22Rv1 (cell line): ENCODE data around the gene ELMOD3.

Source experiments
- ZFX ChIP-seq: fragments of 450-650 bp; IDR thresholded peaks from 2 replicates; pipeline ENCODE4 v1.6.1; 2017; ENCODE audit warnings: antibody characterized with exemption, borderline replicate concordance
- TF ChIP-seq, protein P1 (sequence below): fragments of 450-650 bp; IDR thresholded peaks from 2 replicates; pipeline ENCODE4 v1.5.1; 2017; ENCODE audit warnings: mild to moderate bottlenecking

DNA sequence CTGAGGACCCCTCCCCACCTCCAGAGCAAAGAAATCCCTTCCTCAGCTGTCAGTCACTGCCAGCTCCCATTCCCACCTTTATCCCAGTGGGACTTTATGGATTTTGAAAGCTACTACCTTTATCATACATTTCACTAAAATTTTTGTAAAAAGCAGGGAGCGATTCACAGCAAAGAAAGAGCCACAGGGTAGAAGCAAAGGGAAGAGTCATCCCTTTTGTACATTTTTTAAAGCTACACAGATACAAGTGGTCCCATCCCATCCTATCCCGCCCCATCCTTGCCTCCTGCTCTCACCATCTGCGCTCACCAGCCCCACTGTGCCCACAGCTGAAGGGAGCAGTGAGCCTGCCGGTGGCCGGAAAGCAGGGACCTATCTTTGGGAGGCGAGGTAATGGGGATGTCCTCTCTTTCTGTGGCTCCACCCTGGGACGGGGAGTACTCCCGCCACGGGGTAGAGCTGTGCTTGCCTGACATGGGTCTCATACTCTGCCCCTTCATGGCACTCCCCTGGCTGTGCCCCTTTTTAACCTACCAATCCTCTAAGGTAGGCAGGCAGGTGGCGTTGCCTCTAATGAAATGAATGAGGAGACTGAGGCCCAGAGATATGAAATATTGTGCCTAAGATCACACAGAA lies 77.1 kb downstream of the ELMOD3 start:
- TF ChIP-seq, protein P1, sequence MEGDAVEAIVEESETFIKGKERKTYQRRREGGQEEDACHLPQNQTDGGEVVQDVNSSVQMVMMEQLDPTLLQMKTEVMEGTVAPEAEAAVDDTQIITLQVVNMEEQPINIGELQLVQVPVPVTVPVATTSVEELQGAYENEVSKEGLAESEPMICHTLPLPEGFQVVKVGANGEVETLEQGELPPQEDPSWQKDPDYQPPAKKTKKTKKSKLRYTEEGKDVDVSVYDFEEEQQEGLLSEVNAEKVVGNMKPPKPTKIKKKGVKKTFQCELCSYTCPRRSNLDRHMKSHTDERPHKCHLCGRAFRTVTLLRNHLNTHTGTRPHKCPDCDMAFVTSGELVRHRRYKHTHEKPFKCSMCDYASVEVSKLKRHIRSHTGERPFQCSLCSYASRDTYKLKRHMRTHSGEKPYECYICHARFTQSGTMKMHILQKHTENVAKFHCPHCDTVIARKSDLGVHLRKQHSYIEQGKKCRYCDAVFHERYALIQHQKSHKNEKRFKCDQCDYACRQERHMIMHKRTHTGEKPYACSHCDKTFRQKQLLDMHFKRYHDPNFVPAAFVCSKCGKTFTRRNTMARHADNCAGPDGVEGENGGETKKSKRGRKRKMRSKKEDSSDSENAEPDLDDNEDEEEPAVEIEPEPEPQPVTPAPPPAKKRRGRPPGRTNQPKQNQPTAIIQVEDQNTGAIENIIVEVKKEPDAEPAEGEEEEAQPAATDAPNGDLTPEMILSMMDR = no peak
- TF ChIP-seq ZFX = no peak
